K562 (cell line): ENCODE data around the gene CNIH1. TPM values are rescaled to one million over a fixed set of nuclear protein-coding genes. Genes with fewer than 3 reads are reported as not detected.
A peak's percentile ranks its signal among the peaks of the same experiment; 100 is the strongest.

Experiments
- ATF1 ChIP-seq, 2 experiments: fragments of 450-650 bp in 1 of 2; IDR thresholded peaks; 2 replicates each; pipeline ENCODE4 v1.6.1; 2016; ENCODE audit warnings: missing compliant biosample characterization in 1 of 2, missing genetic modification characterization in 1 of 2
- ETV5 ChIP-seq: sonication (generic); formaldehyde crosslinking; IDR thresholded peaks from 2 replicates; pipeline ENCODE4 v1.4.0; 2020; ENCODE audit warnings: low read depth, mild to moderate bottlenecking, missing genetic modification reagents
- FIP1L1 ChIP-seq: fragments of 200-400 bp; formaldehyde crosslinking; IDR thresholded peaks from 2 replicates; pipeline ENCODE4 v1.6.1; 2018; ENCODE audit warnings: mild to moderate bottlenecking, low read depth, low read length; ENCODE audit not compliant: poor library complexity, severe bottlenecking
- HDAC1 ChIP-seq, 2 experiments: fragments of 450-650 bp; IDR thresholded peaks; 2 replicates each; pipeline ENCODE4 v1.6.1; 2016 to 2017; ENCODE audit warnings: inconsistent platforms in 1 of 2, mild to moderate bottlenecking in 1 of 2, moderate library complexity in 1 of 2
- NFIC ChIP-seq: fragments of 450-650 bp; IDR thresholded peaks from 2 replicates; pipeline ENCODE4 v1.6.1; 2017; ENCODE audit warnings: mild to moderate bottlenecking, inconsistent platforms
- POLR2A ChIP-seq: fragments of 450-650 bp; conservative IDR thresholded peaks from 2 replicates; pipeline ENCODE4 v1.6.1; 2016
- TSHZ1 ChIP-seq: fragments of 250-450 bp; sonication (Bioruptor Pico); IDR thresholded peaks from 2 replicates; pipeline ENCODE4 v1.4.0; 2020; ENCODE audit warnings: mild to moderate bottlenecking, moderate library complexity
- UBTF ChIP-seq, 2 experiments: IDR thresholded peaks; 2 replicates each; pipeline ENCODE4 v1.6.1; 2012; ENCODE audit warnings: improper control_type of control experiment in 2 of 2, low read depth in 2 of 2, low read length in 2 of 2, borderline replicate concordance in 1 of 2
- ZBTB49 ChIP-seq: sonication (generic); formaldehyde crosslinking; IDR thresholded peaks from 2 replicates; pipeline ENCODE4 v1.8.0; 2022; ENCODE audit warnings: missing genetic modification reagents, mild to moderate bottlenecking, borderline replicate concordance
- ZNF280B ChIP-seq: fragments of 250-450 bp; sonication (Bioruptor Pico); IDR thresholded peaks from 2 replicates; pipeline ENCODE4 v1.5.1; 2021; ENCODE audit warnings: mild to moderate bottlenecking
- ZNF57 ChIP-seq: fragments of 450-650 bp; formaldehyde crosslinking; IDR thresholded peaks from 2 replicates; pipeline ENCODE4 v1.4.0; 2020; ENCODE audit warnings: mild to moderate bottlenecking, moderate library complexity
- ZNF655 ChIP-seq: fragments of 250-450 bp; sonication (Bioruptor Pico); IDR thresholded peaks from 2 replicates; pipeline ENCODE4 v1.5.0; 2021
- ZNF766 ChIP-seq: fragments of 200-800 bp; sonication (Bioruptor generic); conservative IDR thresholded peaks from 2 replicates; pipeline ENCODE4 v1.6.1; 2016; ENCODE audit warnings: missing genetic modification characterization, missing compliant biosample characterization
- polyA plus RNA-seq, 8 experiments: library from polyadenylated mRNA; depleted of rRNA in 4 of 8; stranded (reverse) in 5 of 8; unstranded in 3 of 8; fragments of >200 nt; fragmentation: Nextera tagmentation in 2 of 8; fragmentation: Illumina TruSeq in 1 of 8; extraction: Ambion mirVana in 2 of 8; extraction: Trizol in 1 of 8; gene quantifications; 2 replicates each; pipeline versions ENCODE4 v1.2.1 to v1.2.3, GENCODE V29; 2011 to 2014; ENCODE audit warnings: inconsistent platforms in 1 of 8, missing spikeins in 1 of 8
- total RNA-seq, 7 experiments: library from RNA; depleted of rRNA in 6 of 7; stranded (reverse); fragments of >200 nt in 6 of 7; fragmentation: Illumina TruSeq in 2 of 7; extraction: Trizol in 2 of 7; gene quantifications; 2 replicates each; pipeline versions ENCODE4 v1.2.1 to v1.2.3, GENCODE V29; 2011 to 2021; ENCODE audit warnings: low replicate concordance in 1 of 7

CNIH1 gene
- total and polyA plus RNA-seq, 9 of the 15 experiments (the other 6 are each of a cell fraction or from before 2014, with no cell fraction given) = 13.9 to 283 (median 77.3) TPM

GRCh38 chr14:54440873-54441868 lies at the start of gene CNIH1 (continued):
- TF ChIP-seq UBTF (IDR thresholded peaks at IDR 0.05; ENCODE audit: borderline replicate concordance in 1 of 2, low read depth in 2 of 2, low read length in 2 of 2) (peak; percentile 66 to 82; a peak in 3 of 4 replicates), ZNF766 (no peak; the same call in 1 of the 2 replicates), ZNF280B (no peak), FIP1L1 (no peak), ZNF57 (CRISPR knock-in tag) (no peak), NFIC (peak; percentile 24; the same call in 1 of the 2 replicates), ETV5 (CRISPR knock-in tag) (no peak), TSHZ1 (CRISPR knock-in tag) (no peak), ZBTB49 (CRISPR knock-in tag) (no peak), POLR2A (peak; percentile 76), ATF1 (CRISPR knock-in tag; IDR thresholded peaks at IDR 0.05) (no peak), ATF1 (tag; IDR thresholded peaks at IDR 0.05) (peak; percentile 17; the same call in 1 of the 2 replicates), ZNF655 (CRISPR knock-in tag) (no peak), HDAC1 (IDR thresholded peaks at IDR 0.05) (0 out of 4 replicates have a peak, but pooled peaks of 1 of the 2 experiments have one; percentile 37)
